PC-3 (cell line): ENCODE data around the gene ZW10. TPM values are rescaled to one million over a fixed set of nuclear protein-coding genes. Genes with fewer than 3 reads are reported as not detected.
"Not testable (repeated sequence)": the region's sequence is repeated elsewhere in the genome, so short reads cannot be mapped to it uniquely, and the experiment has no call there.

Experiments
- ATAC-seq: fragments of 200-7000 bp; cut with Tn5 transposase; 2 replicates; pipeline ENCODE4 v1.9.1; 2020; ENCODE audit warnings: mild to moderate bottlenecking, moderate library complexity
- BruUV-seq: library from RNA; stranded (reverse); fragments of 400-500 nt; replicated peaks from 2 replicates; lab custom pipeline; 2021; lab: Mats Ljungman, UMichigan
- CTCF ChIA-PET: fragments of 300-600 bp; sonication (Branson Sonifier 250); formaldehyde crosslinking; loops from one replicate; lab custom pipeline; 2022; ENCODE audit warnings: antibody characterized with exemption; lab: Charles Lee
- POLR2A ChIA-PET: fragments of 300-600 bp; sonication (Branson Sonifier 250); formaldehyde crosslinking; loops from one replicate; lab custom pipeline; 2022; ENCODE audit warnings: antibody characterized with exemption; ENCODE audit not compliant: unreplicated experiment; lab: Charles Lee
- DNase-seq: peaks from one replicate; pipeline ENCODE4 v3.0.0-alpha.2; 2015
- H2AFZ ChIP-seq: fragments of 300-600 bp; sonication (generic); 2 replicates; pipeline ENCODE4 v1.6.0; 2016; ENCODE audit warnings: antibody characterized with exemption, low read length
- H3F3A ChIP-seq: fragments of 300-600 bp; sonication (generic); one replicate; pipeline ENCODE4 v1.6.0; 2017; ENCODE audit warnings: antibody characterized with exemption, low read length, control low read depth, mild to moderate bottlenecking; ENCODE audit not compliant: unreplicated experiment
- H3K27ac ChIP-seq: fragments of 300-600 bp; sonication (generic); 2 replicates; pipeline ENCODE4 v1.5.1; 2016; ENCODE audit warnings: mild to moderate bottlenecking, low read length
- H3K27me3 ChIP-seq: fragments of 300-600 bp; sonication (generic); 2 replicates; pipeline ENCODE4 v1.6.1; 2016; ENCODE audit warnings: low read length, mixed read lengths
- H3K36me3 ChIP-seq: fragments of 300-600 bp; sonication (generic); 2 replicates; pipeline ENCODE4 v1.6.1; 2016; ENCODE audit warnings: low read depth, mixed run types, low read length, mixed read lengths
- H3K4me1 ChIP-seq: fragments of 300-600 bp; sonication (generic); 2 replicates; pipeline ENCODE4 v1.5.1; 2016; ENCODE audit warnings: low read length; ENCODE audit not compliant: insufficient read depth
- H3K4me2 ChIP-seq: fragments of 300-600 bp; sonication (generic); 2 replicates; pipeline ENCODE4 v1.6.0; 2016; ENCODE audit warnings: low read length
- H3K4me3 ChIP-seq: fragments of 300-600 bp; sonication (generic); 2 replicates; pipeline ENCODE4 v1.5.1; 2016; ENCODE audit warnings: mild to moderate bottlenecking, low read length, mixed read lengths
- H3K79me2 ChIP-seq: fragments of 300-600 bp; sonication (generic); 2 replicates; pipeline ENCODE4 v1.6.1; 2017; ENCODE audit warnings: low read length, mixed read lengths
- H3K9ac ChIP-seq: fragments of 300-600 bp; sonication (generic); 2 replicates; pipeline ENCODE4 v1.6.0; 2016; ENCODE audit warnings: mild to moderate bottlenecking, low read length
- H3K9me2 ChIP-seq: fragments of 300-600 bp; sonication (generic); replicated peaks from 2 replicates; pipeline ENCODE4 v1.6.1; 2016; ENCODE audit warnings: mixed run types, low read length, mixed read lengths
- H3K9me3 ChIP-seq: fragments of 300-600 bp; sonication (generic); 2 replicates; pipeline ENCODE4 v1.6.1; 2016; ENCODE audit warnings: low read length, mixed read lengths
- H4K20me1 ChIP-seq: fragments of 300-600 bp; sonication (generic); 2 replicates; pipeline ENCODE4 v1.6.1; 2016; ENCODE audit warnings: low read length, mixed read lengths
- EZH2 ChIP-seq: fragments of 300-600 bp; sonication (generic); IDR thresholded peaks from one replicate; pipeline ENCODE4 v1.6.1; 2017; ENCODE audit warnings: antibody characterized with exemption, mild to moderate bottlenecking, low read length; ENCODE audit not compliant: unreplicated experiment
- EZH2phosphoT487 ChIP-seq: fragments of 300-600 bp; sonication (generic); IDR thresholded peaks from 2 replicates; pipeline ENCODE4 v1.6.1; 2018; ENCODE audit warnings: mild to moderate bottlenecking, antibody characterized with exemption, low read length, borderline replicate concordance
- intact Hi-C: fragments of 100-400 bp; cut with micrococcal nuclease; formaldehyde crosslinking; loops from 2 replicates; pipeline ENCODE4 v1.9.0; 2023
- total RNA-seq: library from RNA; depleted of rRNA; stranded (reverse); fragments of >200 nt; gene quantifications from 2 replicates; pipeline ENCODE4 v1.2.3, GENCODE V29; 2014
- TF ChIP-seq, protein P1 (sequence below): fragments of 300-600 bp; sonication (generic); conservative IDR thresholded peaks from 2 replicates; pipeline ENCODE4 v1.5.1; 2017; ENCODE audit warnings: antibody characterized with exemption, low read depth, mild to moderate bottlenecking, low read length

The ZW10 gene
- total RNA-seq, 1 experiment from 2014 or later = 38.4 TPM

DNA sequence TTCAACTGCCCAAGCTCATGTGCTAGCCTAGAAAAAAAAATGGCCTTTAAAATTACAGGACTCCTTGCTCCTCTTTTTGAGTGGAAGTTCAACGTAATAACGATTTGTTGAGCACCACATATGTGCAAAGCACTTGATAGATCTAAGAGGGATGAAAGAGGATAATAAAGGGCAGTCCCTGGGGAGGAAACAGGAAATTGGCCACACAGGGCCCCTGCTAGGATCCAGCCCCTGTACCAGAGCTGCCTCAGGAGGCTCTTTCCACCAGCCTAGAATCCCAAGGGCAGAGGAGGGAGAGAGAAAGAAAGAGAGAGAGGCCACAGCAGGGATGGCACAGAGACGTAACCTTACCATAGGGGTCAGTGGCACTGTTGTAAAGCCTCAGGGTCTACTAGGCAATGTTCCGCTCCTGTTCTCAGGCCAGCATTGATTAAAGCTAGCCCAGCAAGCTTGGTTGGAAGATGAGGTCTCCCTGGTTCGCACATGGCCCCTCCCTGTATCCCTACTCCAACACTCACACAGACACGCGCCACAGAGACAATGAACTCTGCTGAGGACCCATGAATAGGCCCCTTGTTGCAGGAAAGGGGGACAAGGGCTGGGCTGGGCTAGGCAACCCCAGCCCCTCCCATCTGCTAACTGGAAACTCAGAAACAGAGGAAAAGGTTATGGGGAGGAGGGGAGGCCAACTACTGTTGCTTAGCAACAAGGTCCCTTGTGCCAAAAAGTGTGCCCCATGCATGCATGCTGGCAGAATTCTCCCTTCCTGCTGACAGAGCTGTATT lies 67.4 kb downstream of the ZW10 start, which contains the start of gene TMPRSS5:
TMPRSS5 (minus strand) TSS at position 438 of the 785 bp plus-strand sequence; CDS start at position 354, 84 bp downstream.
- no peak within 1 kb of the TSS for H3K4me3 ChIP-seq
- H3K4me1 ChIP-seq = no peaks in the 10 kb centered on the region
- ATAC-seq (no peak), DNase-seq (no peak)
- H3K9me2 ChIP-seq = no peaks in the 10 kb centered on the region
- BruUV-seq = no TSS peak
- H3K27ac ChIP-seq = no peak within 1 kb of the TSS
- no peaks in the 10 kb centered on the region for H3K79me2 ChIP-seq
- no peak within 1 kb of the TSS for H3K4me2 ChIP-seq
- ChIA-PET CTCF (no interaction called here), POLR2A (no interaction called here)
- no peaks in the 10 kb centered on the region for H3K36me3 ChIP-seq
- intact Hi-C loops = no loop called here
- no peak within 1 kb of the TSS for H3K9ac ChIP-seq
- H3K27me3 ChIP-seq = no peaks in the 10 kb centered on the region
- H2AFZ ChIP-seq = no peak within 1 kb of the TSS
- no peak for TF ChIP-seq EZH2phosphoT487
- TF ChIP-seq, protein P1, sequence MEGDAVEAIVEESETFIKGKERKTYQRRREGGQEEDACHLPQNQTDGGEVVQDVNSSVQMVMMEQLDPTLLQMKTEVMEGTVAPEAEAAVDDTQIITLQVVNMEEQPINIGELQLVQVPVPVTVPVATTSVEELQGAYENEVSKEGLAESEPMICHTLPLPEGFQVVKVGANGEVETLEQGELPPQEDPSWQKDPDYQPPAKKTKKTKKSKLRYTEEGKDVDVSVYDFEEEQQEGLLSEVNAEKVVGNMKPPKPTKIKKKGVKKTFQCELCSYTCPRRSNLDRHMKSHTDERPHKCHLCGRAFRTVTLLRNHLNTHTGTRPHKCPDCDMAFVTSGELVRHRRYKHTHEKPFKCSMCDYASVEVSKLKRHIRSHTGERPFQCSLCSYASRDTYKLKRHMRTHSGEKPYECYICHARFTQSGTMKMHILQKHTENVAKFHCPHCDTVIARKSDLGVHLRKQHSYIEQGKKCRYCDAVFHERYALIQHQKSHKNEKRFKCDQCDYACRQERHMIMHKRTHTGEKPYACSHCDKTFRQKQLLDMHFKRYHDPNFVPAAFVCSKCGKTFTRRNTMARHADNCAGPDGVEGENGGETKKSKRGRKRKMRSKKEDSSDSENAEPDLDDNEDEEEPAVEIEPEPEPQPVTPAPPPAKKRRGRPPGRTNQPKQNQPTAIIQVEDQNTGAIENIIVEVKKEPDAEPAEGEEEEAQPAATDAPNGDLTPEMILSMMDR = no peak
- H3F3A ChIP-seq = no peaks in the 10 kb centered on the region
- H4K20me1 ChIP-seq = no peaks in the 10 kb centered on the region
- no peaks in the 10 kb centered on the region; the same call in 1 of the 2 replicates for H3K9me3 ChIP-seq

DNA sequence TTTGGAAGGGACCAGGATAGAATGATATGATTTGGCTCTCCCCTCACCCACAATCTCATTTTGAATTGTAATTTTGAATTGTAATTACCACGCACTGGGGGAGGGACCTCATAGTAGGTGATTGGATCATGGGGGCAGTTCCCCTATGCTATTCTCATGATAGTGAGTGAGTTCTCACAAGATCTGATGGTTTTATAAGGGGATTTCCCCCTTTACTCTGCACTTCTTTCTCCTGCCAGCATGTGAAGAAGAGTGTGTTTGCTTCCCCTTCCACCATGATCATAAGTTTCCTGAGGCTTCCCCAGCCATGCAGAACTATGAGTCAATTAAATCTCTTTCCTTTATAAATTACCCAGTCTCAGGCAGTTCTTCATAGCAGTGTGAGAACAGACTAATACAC lies 69.9 kb downstream of the ZW10 start:
- BruUV-seq, H3K4me1 ChIP-seq, H3K27ac ChIP-seq, H3K27me3 ChIP-seq, H3K79me2 ChIP-seq, H3K4me3 ChIP-seq, H3K9me2 ChIP-seq, POLR2A ChIA-PET, H4K20me1 ChIP-seq, CTCF ChIA-PET, ATAC-seq, H3K9me3 ChIP-seq, H3K4me2 ChIP-seq, DNase-seq, H3K9ac ChIP-seq, H3F3A ChIP-seq, H2AFZ ChIP-seq, intact Hi-C loops, H3K36me3 ChIP-seq: not testable (repeated sequence)

DNA sequence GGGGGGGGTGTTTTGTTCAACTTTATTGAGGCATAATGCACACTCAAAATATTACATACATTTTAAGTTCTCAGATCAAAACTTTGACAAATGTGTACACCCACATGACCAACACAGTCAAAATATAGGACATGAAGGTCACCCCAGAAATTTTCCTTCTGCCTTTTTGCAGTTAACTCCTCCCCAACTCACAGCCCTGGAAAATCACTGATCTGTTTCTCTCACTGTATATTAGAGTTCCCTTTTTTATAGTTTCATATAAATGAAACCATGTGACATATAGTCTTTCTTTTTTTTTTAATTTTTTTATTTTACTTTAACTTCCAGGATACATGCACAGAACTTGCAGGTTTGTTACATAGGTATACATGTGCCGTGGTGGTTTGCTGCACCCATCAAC lies 72.0 kb downstream of the ZW10 start:
- no peaks in the 10 kb centered on the region for H3K27me3 ChIP-seq
- POLR2A ChIA-PET = no interaction called here
- no peak overlapping the region for H2AFZ ChIP-seq
- H3K9me2 ChIP-seq = no peaks in the 10 kb centered on the region
- H3K4me2 ChIP-seq = no peak overlapping the region
- DNase-seq (no peak), ATAC-seq (no peak)
- H3K9ac ChIP-seq = no peak overlapping the region
- no peaks in the 10 kb centered on the region for H3K36me3 ChIP-seq
- CTCF ChIA-PET = no interaction called here
- intact Hi-C loops = no loop called here
- peaks cover 20% of the 10 kb centered on the region for H3K4me1 ChIP-seq
- no peaks in the 10 kb centered on the region for H3F3A ChIP-seq
- H3K27ac ChIP-seq = no peak overlapping the region
- TF ChIP-seq, protein P1 = no peak
- no peak for TF ChIP-seq EZH2phosphoT487
- no peak for TF ChIP-seq EZH2
- H3K79me2 ChIP-seq = no peaks in the 10 kb centered on the region
- no peaks in the 10 kb centered on the region for H3K9me3 ChIP-seq
- H4K20me1 ChIP-seq = no peaks in the 10 kb centered on the region
- no TSS peak for BruUV-seq
- H3K4me3 ChIP-seq = no peak overlapping the region
